Mesenchymal stem cell (in vitro differentiated cells and primary cell): ENCODE data around the gene FARP1.

Experiments
- DNase-seq: peaks from one replicate; pipeline ENCODE4 v3.0.0-alpha.2; 2013
- H2AFZ ChIP-seq: one replicate; pipeline ENCODE4 v1.6.1; 2013; ENCODE audit warnings: low read depth, mild to moderate bottlenecking, control low read depth, inconsistent platforms, low read length, moderate library complexity
- H2AK5ac ChIP-seq: 2 replicates; pipeline ENCODE4 v1.6.1; 2013; ENCODE audit warnings: low read length, moderate library complexity, mild to moderate bottlenecking, inconsistent platforms; ENCODE audit not compliant: severe bottlenecking
- H2BK120ac ChIP-seq: one replicate; pipeline ENCODE4 v1.6.1; 2013; ENCODE audit warnings: low read depth, mild to moderate bottlenecking, inconsistent platforms, low read length, moderate library complexity
- H2BK12ac ChIP-seq, 2 experiments: one replicate each; pipeline ENCODE4 v1.6.1; 2013; ENCODE audit warnings: inconsistent platforms in 2 of 2, low read length in 2 of 2, mild to moderate bottlenecking in 2 of 2, moderate library complexity in 2 of 2, control low read depth in 1 of 2
- H2BK15ac ChIP-seq: one replicate; pipeline ENCODE4 v1.6.1; 2013; ENCODE audit warnings: mild to moderate bottlenecking, low read depth, inconsistent platforms; ENCODE audit not compliant: poor library complexity, severe bottlenecking
- H2BK5ac ChIP-seq: 2 replicates; pipeline ENCODE4 v1.6.1; 2013; ENCODE audit warnings: low read depth, mild to moderate bottlenecking, low read length, control low read depth, inconsistent platforms; ENCODE audit not compliant: poor library complexity, severe bottlenecking
- H3K14ac ChIP-seq, 2 experiments: one replicate each; pipeline ENCODE4 v1.6.1; 2013; ENCODE audit warnings: inconsistent platforms in 2 of 2, low read length in 2 of 2, control low read depth in 1 of 2, mild to moderate bottlenecking in 1 of 2, moderate library complexity in 1 of 2
- H3K18ac ChIP-seq, 2 experiments: one replicate each; pipeline ENCODE4 v1.6.1; 2013; ENCODE audit warnings: inconsistent platforms in 2 of 2, low read length in 2 of 2, control low read depth in 1 of 2, low read depth in 1 of 2, mild to moderate bottlenecking in 1 of 2
- H3K23ac ChIP-seq, 2 experiments: one replicate each; pipeline ENCODE4 v1.6.1; 2013; ENCODE audit warnings: inconsistent platforms in 2 of 2, low read length in 2 of 2, mild to moderate bottlenecking in 2 of 2, moderate library complexity in 2 of 2, control low read depth in 1 of 2
- H3K27ac ChIP-seq: 2 replicates; pipeline ENCODE4 v1.5.1; 2013; ENCODE audit warnings: mild to moderate bottlenecking, moderate library complexity, low read length, control low read depth, inconsistent platforms; ENCODE audit not compliant: poor library complexity, severe bottlenecking
- H3K27me3 ChIP-seq, 2 experiments: 2 replicates each; pipeline versions ENCODE4 v1.6.1 to v1.7.0; 2013; ENCODE audit warnings: low read length in 2 of 2, mild to moderate bottlenecking in 2 of 2, moderate library complexity in 2 of 2, control low read depth in 1 of 2, inconsistent platforms in 1 of 2; ENCODE audit not compliant: control insufficient read depth in 1 of 2, insufficient read depth in 1 of 2
- H3K36me3 ChIP-seq, 2 experiments: 2 replicates each; pipeline versions ENCODE4 v1.6.1 to v1.7.0; 2013; ENCODE audit warnings: low read length in 2 of 2, control low read depth in 1 of 2, inconsistent platforms in 1 of 2, low read depth in 1 of 2, mild to moderate bottlenecking in 1 of 2; ENCODE audit not compliant: insufficient read depth in 2 of 2, control insufficient read depth in 1 of 2
- H3K4ac ChIP-seq, 2 experiments: one replicate each; pipeline ENCODE4 v1.6.1; 2013; ENCODE audit warnings: inconsistent platforms in 2 of 2, low read length in 2 of 2, mild to moderate bottlenecking in 2 of 2, moderate library complexity in 2 of 2, control low read depth in 1 of 2, low read depth in 1 of 2
- H3K4me1 ChIP-seq: 2 replicates; pipeline ENCODE4 v1.6.1; 2013; ENCODE audit warnings: low read depth, low read length, control low read depth; ENCODE audit not compliant: control insufficient read depth, insufficient read depth
- H3K4me2 ChIP-seq: 2 replicates; pipeline ENCODE4 v1.6.1; 2013; ENCODE audit warnings: low read length, mild to moderate bottlenecking, inconsistent platforms; ENCODE audit not compliant: poor library complexity, severe bottlenecking
- H3K4me3 ChIP-seq, 2 experiments: 2 replicates each; pipeline versions ENCODE4 v1.5.1 to v1.7.0; 2013; ENCODE audit warnings: low read length in 2 of 2, mild to moderate bottlenecking in 2 of 2, control low read depth in 1 of 2, low read depth in 1 of 2; ENCODE audit not compliant: insufficient read depth in 1 of 2
- H3K79me1 ChIP-seq: replicated peaks from 2 replicates; pipeline ENCODE4 v1.6.1; 2013; ENCODE audit warnings: mild to moderate bottlenecking, control low read depth, low read length, inconsistent platforms; ENCODE audit not compliant: poor library complexity, severe bottlenecking
- H3K9ac ChIP-seq: 2 replicates; pipeline ENCODE4 v1.7.0; 2013; ENCODE audit warnings: mild to moderate bottlenecking, low read length, moderate library complexity
- H3K9me3 ChIP-seq: 2 replicates; pipeline ENCODE4 v1.7.0; 2013; ENCODE audit warnings: mild to moderate bottlenecking, low read length; ENCODE audit not compliant: control insufficient read depth
- H4K8ac ChIP-seq: one replicate; pipeline ENCODE4 v1.6.1; 2013; ENCODE audit warnings: inconsistent platforms, mild to moderate bottlenecking, low read length, moderate library complexity
- H4K91ac ChIP-seq: one replicate; pipeline ENCODE4 v1.6.1; 2013; ENCODE audit warnings: mild to moderate bottlenecking, low read length, inconsistent platforms
- WGBS: methylation state at CpG from one replicate; pipeline ENCODE4 v1.1.7; 2013; ENCODE audit warnings: mixed read lengths; 5-methylcytosine and 5-hydroxymethylcytosine counted together

Gene FARP1

GRCh38 chr13:98272549-98272948 lies 129.7 kb downstream of the FARP1 start:
- Histone ChIP-seq H3K27ac (no peak overlapping the region), H3K9me3 (no peaks in the 10 kb centered on the region), H3K36me3 (no peaks in the 10 kb centered on the region), H4K91ac (peak overlapping the region; percentile 53), H3K23ac (no peak overlapping the region), H2BK5ac (no peak overlapping the region), H3K79me1 (peaks cover 17% of the 10 kb centered on the region), H3K4ac (peak overlapping the region in 1 of 2 experiments; percentile 79), H2BK15ac (peak overlapping the region; percentile 87), H3K14ac (no peak overlapping the region), H2AK5ac (peak overlapping the region; percentile 84), H3K18ac (peak overlapping the region in 1 of 2 experiments; percentile 72), H3K4me1 (peaks cover 13% of the 10 kb centered on the region), H2BK120ac (no peak overlapping the region), H3K9ac (no peak overlapping the region), H3K27me3 (no peaks in the 10 kb centered on the region), H4K8ac (no peak overlapping the region), H2BK12ac (peak overlapping the region; percentile 2 to 84), H3K4me3 (no peak overlapping the region), H3K4me2 (no peak overlapping the region), H2AFZ (no peak overlapping the region)
- no peak for DNase-seq
- WGBS, result 94% methylated on average over 1 of the region's 1 CpG

GRCh38 chr13:98273067-98273823 lies 130.4 kb downstream of the FARP1 start:
- peak; percentile 18 for DNase-seq
- peaks cover 16% of the 10 kb centered on the region for H3K79me1 ChIP-seq
- peak overlapping the region in 1 of 2 experiments; percentile 54 for H3K4ac ChIP-seq
- H3K27ac ChIP-seq, result no peak overlapping the region
- H2BK120ac ChIP-seq, result peak overlapping the region; percentile 55
- H3K36me3 ChIP-seq, result no peaks in the 10 kb centered on the region
- peak overlapping the region; percentile 46 for H4K8ac ChIP-seq
- no peak overlapping the region for H3K9ac ChIP-seq
- no peak overlapping the region for H4K91ac ChIP-seq
- H3K4me2 ChIP-seq, result no peak overlapping the region
- no peak overlapping the region for H3K23ac ChIP-seq
- H3K27me3 ChIP-seq, result no peaks in the 10 kb centered on the region
- no peaks in the 10 kb centered on the region for H3K9me3 ChIP-seq
- no peak overlapping the region for H3K14ac ChIP-seq
- H2AFZ ChIP-seq, result no peak overlapping the region
- peak overlapping the region; percentile 2 to 75 for H2BK12ac ChIP-seq
- peak overlapping the region; percentile 2 to 72 for H3K18ac ChIP-seq
- 68% methylated on average over 9 of the region's 9 CpGs for WGBS
- no peak overlapping the region for H2BK15ac ChIP-seq
- no peak overlapping the region for H2BK5ac ChIP-seq
- peaks cover 11% of the 10 kb centered on the region for H3K4me1 ChIP-seq
- peak overlapping the region; percentile 84 for H2AK5ac ChIP-seq
- H3K4me3 ChIP-seq, result no peak overlapping the region

GRCh38 chr13:98273824-98274742 lies 131.2 kb downstream of the FARP1 start:
- Histone ChIP-seq H4K91ac (no peak overlapping the region), H2BK15ac (no peak overlapping the region), H3K4ac (no peak overlapping the region), H3K4me3 (no peak overlapping the region), H4K8ac (peak overlapping the region; percentile 46), H3K27me3 (no peaks in the 10 kb centered on the region), H3K79me1 (peaks cover 16% of the 10 kb centered on the region), H2BK120ac (peak overlapping the region; percentile 55), H3K9ac (no peak overlapping the region), H3K14ac (no peak overlapping the region), H3K18ac (peak overlapping the region; percentile 2 to 64), H2AK5ac (no peak overlapping the region), H3K4me1 (peaks cover 11% of the 10 kb centered on the region), H3K23ac (no peak overlapping the region), H3K27ac (peak overlapping the region; percentile 46), H2BK12ac (peak overlapping the region in 1 of 2 experiments; percentile 2), H2BK5ac (no peak overlapping the region), H3K4me2 (no peak overlapping the region), H2AFZ (no peak overlapping the region), H3K9me3 (no peaks in the 10 kb centered on the region), H3K36me3 (no peaks in the 10 kb centered on the region)
- DNase-seq, result peak; percentile 70
- whole genome bisulfite sequencing, result 38% methylated on average over 10 of the region's 12 CpGs

GRCh38 chr13:98274921-98275487 lies 132.1 kb downstream of the FARP1 start:
- Histone ChIP-seq H3K27me3 (no peaks in the 10 kb centered on the region), H2AK5ac (no peak overlapping the region), H4K8ac (no peak overlapping the region), H3K4me1 (peaks cover 18% of the 10 kb centered on the region), H2AFZ (no peak overlapping the region), H3K79me1 (peaks cover 13% of the 10 kb centered on the region), H3K14ac (no peak overlapping the region), H3K4me3 (no peak overlapping the region), H3K4ac (no peak overlapping the region), H3K9ac (no peak overlapping the region), H2BK15ac (no peak overlapping the region), H3K18ac (no peak overlapping the region), H3K9me3 (no peaks in the 10 kb centered on the region), H2BK12ac (no peak overlapping the region), H3K36me3 (no peaks in the 10 kb centered on the region), H3K23ac (no peak overlapping the region), H4K91ac (no peak overlapping the region), H2BK5ac (no peak overlapping the region), H3K27ac (peak overlapping the region; percentile 38), H3K4me2 (no peak overlapping the region), H2BK120ac (no peak overlapping the region)
- DNase-seq, result peak; percentile 68
- WGBS, result no CpG with 5 or more reads among the region's 2 CpGs
